HG03342 (cell line): ENCODE results near the gene TBC1D22B.
"Not testable (repeated sequence)": the region's sequence is repeated elsewhere in the genome, so short reads cannot be mapped to it uniquely, and the experiment has no call there.

Source experiments
- ATAC-seq: cut with Tn5 transposase; IDR thresholded peaks from one replicate; pipeline ENCODE4 v1.9.1; 2021; ENCODE audit warnings: mild to moderate bottlenecking, moderate library complexity; ENCODE audit not compliant: unreplicated experiment

Gene TBC1D22B

DNA sequence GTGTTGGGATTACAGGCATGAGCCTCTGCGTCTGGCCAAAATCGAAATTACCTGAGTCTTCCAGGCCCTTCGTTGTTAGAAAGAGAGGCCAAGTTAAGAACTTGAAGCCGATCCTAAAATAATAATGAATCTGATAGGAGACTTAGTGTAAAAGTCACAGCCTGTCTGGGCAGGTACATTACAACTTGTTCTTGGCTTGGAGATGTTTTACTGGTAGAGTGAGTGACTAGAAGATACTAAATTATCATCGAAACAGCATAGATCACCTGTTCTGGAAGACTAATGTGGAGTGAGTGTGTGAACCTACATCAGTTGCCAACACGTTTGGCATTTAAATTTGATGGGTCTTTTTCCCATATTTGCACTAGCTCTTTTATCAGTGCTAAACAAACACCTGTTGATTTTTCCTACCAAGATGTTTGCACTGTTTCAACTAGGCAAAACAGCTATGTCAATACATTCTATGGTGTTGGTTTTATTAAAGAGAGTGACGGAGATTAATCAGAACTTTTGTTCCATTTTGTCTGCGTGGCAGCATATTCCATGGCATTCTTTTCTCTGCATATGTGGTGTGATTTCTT lies 5.0 kb downstream of the TBC1D22B start:
- ATAC-seq, result no peak

- no peak for ATAC-seq
These were observed 7.4 kb downstream of the TBC1D22B start for GRCh38 chr6:37265001-37265400.

DNA sequence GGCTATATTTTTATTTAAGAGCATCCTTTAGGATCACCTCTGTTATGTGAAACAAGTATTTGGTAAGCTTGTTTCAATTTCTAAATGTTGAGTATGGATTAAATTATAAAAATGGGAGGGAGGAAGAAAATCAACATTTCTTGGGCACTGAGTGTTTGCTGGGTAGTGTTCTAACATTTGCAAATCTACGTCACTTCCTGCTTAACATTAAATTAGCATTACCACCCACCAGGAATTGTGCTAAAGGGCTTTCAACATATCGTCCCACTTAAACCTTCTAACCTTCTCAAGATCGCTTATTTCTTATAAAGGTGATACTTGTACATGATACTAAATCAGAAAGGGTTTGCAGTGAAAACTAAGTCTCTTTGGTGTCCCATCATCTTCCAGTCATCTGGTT lies 8.3 kb downstream of the TBC1D22B start:
- no peak for ATAC-seq

GRCh38 chr6:37269105-37269504 lies 11.5 kb downstream of the TBC1D22B start:
- ATAC-seq, result no peak

GRCh38 chr6:37272834-37273566 lies 15.4 kb downstream of the TBC1D22B start:
- no peak for ATAC-seq

GRCh38 chr6:37273690-37274089 lies 16.1 kb downstream of the TBC1D22B start:
- ATAC-seq, result no peak

DNA sequence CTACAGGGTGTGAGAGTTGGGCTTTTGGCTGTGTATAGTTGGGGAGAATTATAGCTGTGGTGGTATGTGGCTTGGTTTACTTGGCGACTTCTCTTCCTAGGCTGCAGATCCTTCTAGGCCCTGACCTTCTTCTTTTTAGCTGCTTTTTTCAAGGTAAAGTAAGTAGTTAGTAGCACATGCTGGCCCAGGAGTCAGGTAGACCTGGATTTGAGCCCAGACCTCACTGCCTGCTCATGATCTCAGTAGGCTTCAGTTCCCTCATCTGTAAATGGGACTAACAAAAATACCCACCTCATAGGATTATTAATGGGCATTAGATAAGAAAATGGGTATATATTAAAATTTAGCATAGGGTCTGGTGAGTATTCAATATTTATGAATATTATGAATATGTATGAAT lies 17.8 kb downstream of the TBC1D22B start:
- no peak for ATAC-seq

GRCh38 chr6:37277001-37277409 lies 19.4 kb downstream of the TBC1D22B start:
- no peak for ATAC-seq

DNA sequence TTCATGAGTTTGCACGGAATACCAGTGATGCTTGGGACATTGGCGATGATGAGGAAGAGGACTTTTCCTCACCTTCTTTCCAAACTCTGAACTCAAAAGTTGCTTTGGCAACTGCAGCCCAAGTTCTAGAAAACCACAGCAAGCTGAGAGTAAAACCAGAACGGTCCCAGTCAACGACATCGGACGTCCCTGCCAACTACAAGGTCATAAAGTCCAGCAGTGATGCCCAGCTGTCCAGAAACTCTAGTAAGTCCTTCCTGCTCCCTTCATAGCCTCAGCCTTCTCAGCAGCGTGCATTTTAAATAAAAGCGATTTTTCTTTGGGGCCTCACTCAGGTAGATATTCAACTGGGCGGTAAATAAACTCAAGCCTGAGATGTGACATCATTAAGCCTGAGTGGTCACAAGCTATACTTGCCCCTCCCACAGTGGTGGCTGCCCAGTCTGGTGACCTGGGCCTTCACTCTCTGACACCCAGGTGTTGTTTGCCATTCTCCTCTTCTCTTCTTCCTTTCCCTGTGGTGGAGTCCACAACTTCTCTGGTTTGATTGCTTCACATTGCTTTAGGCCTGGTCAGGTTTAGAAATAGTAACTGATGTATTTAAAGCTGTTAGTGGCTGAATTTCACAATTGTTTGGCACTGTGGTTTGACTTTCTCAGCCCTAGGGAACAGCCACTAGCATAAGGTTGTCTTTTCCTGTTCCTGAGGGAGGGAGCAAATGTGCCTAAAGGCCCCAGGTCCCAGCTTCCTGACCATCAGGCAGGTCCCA lies 22.0 kb downstream of the TBC1D22B start:
- ATAC-seq, result no peak

DNA sequence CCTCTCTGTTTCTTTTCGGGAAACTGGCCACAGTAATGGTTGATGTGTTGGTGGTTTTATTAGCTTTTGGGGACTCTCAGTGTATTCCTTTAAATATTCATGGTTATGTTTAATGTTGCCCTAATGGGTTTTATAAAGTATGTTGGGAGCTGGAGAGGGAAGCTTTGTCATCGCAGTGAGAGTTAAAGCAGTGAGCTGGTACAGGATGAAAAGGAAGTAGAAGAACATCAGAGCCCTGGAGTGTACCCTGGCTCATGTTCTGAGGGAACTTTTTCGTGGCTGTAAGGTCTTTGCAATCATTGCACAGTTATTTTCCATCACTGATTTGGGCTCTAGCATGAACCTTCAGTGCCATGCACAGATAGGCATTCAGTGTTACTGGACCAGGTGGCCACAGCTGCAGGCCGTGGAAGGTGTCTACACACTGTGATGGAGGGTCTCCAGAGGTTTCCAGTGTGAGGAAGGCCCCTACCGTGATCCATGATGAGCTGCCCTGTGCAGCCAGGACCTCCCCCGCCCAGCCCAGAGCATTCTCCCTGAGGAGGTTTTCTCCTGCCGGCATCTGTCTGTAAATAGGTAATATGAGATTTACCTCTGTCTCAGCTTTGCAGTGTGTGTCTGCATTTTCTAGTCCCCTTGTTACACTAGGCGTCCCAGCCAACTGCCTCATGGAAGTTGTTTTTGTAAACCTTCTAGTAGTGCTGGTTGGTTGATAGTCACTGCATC lies 22.8 kb downstream of the TBC1D22B start:
- no peak for ATAC-seq

DNA sequence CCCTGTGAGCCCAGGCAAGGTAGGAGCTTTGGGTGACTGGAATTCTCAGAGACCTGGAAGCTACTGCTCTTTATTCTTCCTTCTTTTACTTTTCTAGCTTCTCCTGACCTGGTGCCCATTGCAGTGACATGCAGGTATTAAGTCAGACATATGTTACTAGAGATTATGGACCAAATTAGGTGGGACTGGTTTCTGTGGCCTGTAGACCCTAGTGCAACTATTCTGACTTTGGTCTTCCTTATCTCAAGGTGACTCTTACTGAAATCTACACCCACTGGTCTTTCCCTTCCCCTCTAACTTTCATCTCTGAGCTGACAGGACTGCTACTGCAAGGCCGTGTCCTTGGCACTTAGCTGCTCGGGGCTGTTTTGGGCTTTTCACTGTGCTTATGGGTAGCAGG lies 24.8 kb downstream of the TBC1D22B start:
- no peak for ATAC-seq

DNA sequence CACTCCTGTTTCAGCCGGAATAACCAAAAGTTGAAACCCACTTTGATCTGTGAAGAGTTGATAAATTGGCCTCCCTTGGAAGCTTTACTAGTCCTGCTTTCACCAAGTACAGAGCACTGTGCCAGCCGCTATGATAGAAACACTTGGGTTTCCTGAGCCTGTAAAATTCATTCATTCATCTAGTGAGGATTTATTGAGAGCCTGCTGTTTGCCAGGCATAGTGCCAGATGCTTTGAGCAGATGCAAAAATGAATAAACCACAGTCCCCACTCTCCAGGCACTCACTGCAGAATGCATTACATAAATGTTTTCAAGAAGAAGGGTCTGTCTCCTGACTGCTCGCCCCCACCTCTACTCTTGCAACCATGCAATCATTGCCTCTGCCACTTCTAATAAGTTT lies 25.7 kb downstream of the TBC1D22B start:
- no peak for ATAC-seq

GRCh38 chr6:37283671-37284151 lies 26.1 kb downstream of the TBC1D22B start:
- ATAC-seq, result no peak

- ATAC-seq, result no peak
These were observed 27.2 kb downstream of the TBC1D22B start for GRCh38 chr6:37284781-37285180.

- peak; percentile 58 for ATAC-seq
These were observed 28.3 kb downstream of the TBC1D22B start for GRCh38 chr6:37285861-37286311.

- no peak for ATAC-seq
These were observed 30.1 kb downstream of the TBC1D22B start for GRCh38 chr6:37287519-37288157.

GRCh38 chr6:37288247-37288646 lies 30.7 kb downstream of the TBC1D22B start:
- ATAC-seq, result no peak

DNA sequence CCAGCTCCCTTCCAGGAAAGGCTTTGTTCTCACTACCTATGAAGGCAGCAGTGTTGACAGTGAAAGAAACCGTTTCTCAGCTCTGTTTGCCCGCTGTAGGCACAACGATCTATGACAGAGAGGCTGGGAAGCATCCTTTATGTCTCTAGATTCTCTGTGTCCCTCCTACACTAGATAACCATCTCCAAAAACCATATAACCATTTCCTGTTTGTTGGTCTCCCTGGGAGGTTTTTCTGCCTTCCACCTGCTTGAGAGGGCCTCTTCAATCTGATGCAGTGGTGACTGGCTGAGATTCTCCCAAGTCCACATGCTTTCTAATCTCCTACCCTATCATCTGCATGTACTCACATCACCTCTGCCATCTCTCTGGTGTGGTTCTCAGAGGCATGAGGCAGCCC lies 32.4 kb downstream of the TBC1D22B start:
- ATAC-seq, result no peak

- ATAC-seq, result no peak
These were observed 35.9 kb downstream of the TBC1D22B start for GRCh38 chr6:37293426-37293825.

GRCh38 chr6:37297637-37298036 lies 40.1 kb downstream of the TBC1D22B start:
- not testable (repeated sequence) for ATAC-seq

DNA sequence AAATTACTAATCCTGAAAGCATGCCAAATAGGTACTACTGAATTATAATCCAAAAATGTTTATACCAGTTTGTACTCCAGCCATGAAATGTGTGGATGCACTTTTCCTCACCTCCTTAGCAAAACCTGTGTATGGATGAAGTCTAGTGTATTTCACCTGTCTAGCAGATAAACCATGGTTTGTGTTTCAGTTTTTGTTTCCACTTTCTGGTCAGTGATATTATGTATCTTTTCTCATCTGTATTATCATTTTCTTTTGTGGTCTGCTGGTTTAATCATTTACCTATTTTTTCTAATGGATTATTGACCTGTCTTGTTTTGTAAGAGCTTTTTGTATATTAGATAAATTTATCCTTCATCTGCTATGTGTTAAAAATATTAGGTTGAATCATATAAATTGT lies 41.4 kb downstream of the TBC1D22B start:
- no peak for ATAC-seq
